HG03045 (cell line): ENCODE results near the gene TRIM41.
"Not testable (repeated sequence)": the region's sequence is repeated elsewhere in the genome, so short reads cannot be mapped to it uniquely, and the experiment has no call there.

Source experiments
- ATAC-seq: cut with Tn5 transposase; IDR thresholded peaks from one replicate; pipeline ENCODE4 v1.9.1; 2021; ENCODE audit warnings: mild to moderate bottlenecking, moderate library complexity; ENCODE audit not compliant: unreplicated experiment

Gene TRIM41

DNA sequence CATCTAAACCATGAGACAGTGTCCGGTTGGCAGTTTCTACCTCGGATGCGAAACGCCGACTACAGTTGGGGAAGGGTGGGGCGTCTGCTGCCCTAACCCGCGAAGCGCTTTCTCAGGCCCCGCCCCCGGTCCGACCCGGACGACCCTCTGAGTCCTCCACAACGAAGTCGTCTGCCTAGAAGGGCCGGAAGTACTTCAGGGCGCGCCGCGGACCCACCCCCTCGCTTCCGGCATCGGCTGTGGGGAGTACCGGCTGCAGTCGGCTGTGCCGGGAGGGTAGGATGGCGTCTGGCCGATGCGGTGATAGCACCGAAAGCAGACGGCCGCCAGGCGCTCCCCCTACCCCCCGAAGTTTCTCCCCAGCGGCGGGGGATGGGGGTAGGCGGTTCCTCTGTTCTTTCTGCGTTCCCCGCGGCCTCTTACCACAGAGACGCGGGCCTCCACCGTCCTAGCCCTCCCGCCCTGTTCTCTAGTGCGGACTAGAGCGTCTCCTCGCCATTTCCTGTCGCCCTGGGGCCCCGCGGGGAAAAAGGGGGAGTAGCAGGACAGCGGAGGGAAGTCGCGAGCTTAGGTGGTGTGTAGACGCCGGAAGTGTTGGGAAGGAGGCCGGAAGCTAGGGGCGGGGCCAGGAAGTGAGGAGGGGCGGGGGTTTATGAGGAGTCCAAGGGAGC, at the start of gene TRIM41:
TRIM41 (plus strand) TSS at position 224 of the 671 bp plus-strand sequence. CDS start 719 bp downstream, outside the sequence.
- ATAC-seq: peak; percentile 67

- peak; percentile 64 for ATAC-seq
Measured at GRCh38 chr5:181173420-181174342, 49.4 kb upstream of the TRIM41 start.

- no peak for ATAC-seq
Measured at GRCh38 chr5:181176254-181176952, 46.7 kb upstream of the TRIM41 start.

GRCh38 chr5:181177559-181177958, 45.5 kb upstream of the TRIM41 start:
- ATAC-seq: not testable (repeated sequence)

DNA sequence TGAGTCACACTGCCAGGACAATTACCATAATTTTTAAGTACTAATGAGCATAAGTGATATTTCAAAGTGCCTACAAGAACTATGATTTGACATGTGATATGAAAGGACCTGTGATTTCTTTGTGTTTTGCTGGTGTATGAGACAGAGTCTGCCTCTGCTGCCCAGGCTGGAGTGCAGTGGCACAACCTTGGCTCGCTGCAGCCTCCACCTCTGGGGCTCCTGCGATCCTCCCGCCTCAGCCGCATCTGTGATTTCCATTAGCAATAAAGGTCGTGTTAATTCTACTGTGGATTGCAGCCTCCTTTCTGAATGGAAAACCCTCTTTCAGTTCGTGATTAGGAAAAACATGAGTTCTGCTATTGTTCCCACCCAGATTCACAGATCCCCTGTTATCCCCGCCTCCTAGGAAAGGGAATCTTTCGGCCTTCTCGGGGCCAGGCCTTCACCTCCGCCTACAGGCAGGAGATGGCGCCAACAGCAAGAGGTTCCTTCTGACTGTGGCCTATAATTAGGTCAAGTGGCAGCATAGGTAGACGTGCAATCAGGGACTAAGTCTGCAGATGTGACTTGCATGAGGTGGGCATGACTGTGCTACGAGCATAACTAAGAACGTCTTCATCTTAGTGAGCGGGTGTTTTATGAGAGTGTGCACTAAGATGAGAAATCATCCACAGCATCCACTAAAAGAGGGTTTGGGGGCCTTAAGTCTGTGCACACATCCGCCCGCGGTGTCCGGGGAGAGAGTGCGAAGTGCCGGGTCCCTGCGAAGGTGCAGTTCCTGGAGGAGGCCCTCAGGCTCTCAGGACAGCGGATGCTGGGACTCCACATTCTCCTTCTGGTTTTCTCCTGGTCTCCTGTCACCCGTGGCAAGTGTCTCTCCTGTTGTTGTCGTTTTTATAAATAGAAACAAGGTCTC, 41.2 kb upstream of the TRIM41 start:
- ATAC-seq: peak; percentile 44

GRCh38 chr5:181182651-181183050, 40.4 kb upstream of the TRIM41 start:
- no peak for ATAC-seq

DNA sequence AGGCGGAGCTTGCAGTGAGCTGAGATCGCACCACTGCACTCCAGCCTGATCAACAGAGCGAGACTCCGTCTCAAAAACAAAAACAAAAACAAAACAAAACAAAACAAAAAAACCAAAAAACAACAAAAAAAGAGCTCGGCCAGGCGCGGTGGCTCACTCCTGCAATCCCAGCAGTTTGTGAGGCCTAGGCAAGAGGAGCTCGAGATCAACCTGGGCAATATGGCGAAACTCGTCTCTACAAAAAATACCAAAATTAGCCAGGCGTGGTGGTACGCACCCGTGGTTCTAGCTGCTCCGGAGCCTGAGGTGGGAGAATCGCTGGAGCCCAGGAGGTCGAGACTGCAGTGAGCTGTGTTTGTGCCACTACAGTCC, 38.2 kb upstream of the TRIM41 start:
- no peak for ATAC-seq

DNA sequence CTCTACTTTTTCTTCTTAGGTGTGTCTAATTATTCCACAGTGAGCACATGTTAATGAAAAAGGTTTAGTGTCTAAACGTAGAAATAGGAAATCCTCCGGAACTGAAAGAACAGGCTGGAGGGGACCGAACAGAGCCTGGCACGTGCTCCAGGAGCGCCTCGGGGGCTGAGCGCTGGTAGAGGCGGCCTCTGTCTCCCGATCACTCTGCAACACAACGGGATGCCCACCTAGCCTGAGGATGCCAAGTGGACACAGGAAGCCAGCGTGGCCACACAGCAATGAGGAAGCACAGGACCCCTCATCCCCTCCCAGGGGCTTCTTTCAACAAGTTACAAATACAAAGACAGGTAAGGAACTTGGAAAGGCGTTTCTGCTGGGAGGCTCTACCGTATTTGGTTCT, 37.5 kb upstream of the TRIM41 start:
- ATAC-seq: no peak

- ATAC-seq: no peak
Measured at GRCh38 chr5:181186022-181186421, 37.1 kb upstream of the TRIM41 start.

DNA sequence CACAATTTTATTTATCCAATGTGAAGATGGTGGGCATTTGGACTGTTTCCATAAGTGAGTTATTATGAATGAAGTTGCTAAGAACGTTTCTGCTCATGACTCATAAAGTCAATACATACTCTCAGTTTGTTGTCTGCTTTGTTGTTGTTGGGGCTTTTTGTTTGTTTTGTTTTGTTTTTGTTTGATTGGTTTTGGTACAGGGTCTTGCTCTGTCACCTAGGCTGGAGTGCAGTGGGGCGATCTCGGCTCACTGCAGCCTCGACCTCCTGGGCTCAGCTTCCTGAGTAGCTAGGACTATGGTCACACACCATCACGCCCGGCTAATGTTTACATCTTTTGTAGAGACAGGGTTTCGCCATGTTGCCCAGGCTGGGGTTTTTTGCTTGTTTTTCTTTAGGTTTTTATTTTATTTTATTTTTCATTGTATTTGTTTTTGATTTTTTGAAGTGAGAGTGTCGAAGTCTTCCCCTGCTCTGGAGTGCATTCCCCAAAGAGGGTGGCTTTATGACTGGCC, 36.0 kb upstream of the TRIM41 start:
- ATAC-seq: no peak

DNA sequence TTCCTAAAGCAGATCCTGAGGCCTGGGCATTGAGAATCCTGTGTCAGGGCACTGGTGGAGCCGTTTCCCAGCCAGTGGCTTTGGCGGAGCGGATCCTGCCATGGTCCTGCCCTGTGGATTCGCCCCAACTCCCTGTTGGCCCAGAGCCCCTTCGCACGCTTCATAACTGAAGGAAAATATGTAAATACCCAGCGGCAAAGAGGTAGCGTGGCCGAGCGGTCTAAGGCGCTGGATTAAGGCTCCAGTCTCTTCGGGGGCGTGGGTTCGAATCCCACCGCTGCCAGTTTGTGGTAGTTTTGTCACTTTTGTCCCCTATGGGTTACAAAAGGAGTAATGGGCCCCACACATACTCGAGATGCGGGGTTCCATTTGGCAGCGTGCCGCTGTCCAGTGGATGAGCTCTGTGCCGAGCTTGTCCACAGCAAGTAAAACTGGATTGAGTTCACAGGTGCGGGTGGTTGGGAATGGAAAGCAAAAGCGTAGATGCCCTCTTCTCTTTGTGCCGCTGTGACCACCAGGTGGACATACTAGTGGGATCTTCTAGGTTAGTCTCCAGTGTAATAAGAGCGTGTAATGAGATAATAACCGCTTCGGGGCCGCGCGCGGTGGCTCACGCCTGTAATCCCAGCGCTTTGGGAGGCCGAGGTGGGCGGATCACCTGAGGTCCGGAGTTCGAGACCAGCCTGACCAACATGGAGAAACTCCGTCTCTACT, 35.4 kb upstream of the TRIM41 start:
- no peak for ATAC-seq

- no peak for ATAC-seq
Measured at GRCh38 chr5:181188700-181189362, 34.2 kb upstream of the TRIM41 start.

GRCh38 chr5:181189363-181189961, 33.6 kb upstream of the TRIM41 start:
- no peak for ATAC-seq

DNA sequence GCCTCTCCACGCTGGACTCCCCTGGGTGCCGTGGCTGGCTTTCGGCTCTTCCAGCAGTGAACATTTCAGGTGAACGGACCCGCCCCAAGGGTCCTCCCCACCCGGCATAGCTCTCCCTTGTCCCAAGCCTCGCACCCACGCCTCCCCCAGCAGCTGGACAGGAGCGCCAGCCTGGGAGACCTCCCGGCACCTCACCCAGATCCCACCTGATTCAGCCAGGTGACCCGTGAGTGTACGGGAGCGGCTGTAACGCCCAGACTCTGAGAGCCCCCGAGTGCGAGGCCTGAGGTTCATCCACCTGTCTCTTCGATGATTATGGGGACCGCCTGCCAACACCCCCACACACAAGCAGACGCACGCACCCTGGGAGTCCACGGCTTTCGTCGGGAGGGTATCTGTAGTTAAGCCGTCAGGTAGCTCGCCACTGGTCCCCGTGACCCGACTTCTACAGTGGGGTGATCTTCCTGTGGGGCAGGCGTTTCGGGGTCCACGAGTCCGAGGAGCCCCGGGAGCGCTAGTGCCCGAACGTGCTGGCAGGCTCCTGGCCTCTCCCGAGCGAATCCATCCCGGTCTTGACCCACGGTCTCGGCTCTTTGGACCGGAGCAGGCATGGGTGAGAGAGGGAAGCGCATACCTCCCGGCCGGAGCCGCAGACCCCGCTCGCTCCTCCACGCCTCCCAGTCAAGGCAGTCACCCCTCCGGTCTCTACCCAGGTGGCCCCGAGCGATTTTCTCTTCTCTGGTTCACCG, 32.9 kb upstream of the TRIM41 start:
- no peak for ATAC-seq

- peak; percentile 4 for ATAC-seq
Measured at GRCh38 chr5:181190711-181191525, 32.2 kb upstream of the TRIM41 start.

DNA sequence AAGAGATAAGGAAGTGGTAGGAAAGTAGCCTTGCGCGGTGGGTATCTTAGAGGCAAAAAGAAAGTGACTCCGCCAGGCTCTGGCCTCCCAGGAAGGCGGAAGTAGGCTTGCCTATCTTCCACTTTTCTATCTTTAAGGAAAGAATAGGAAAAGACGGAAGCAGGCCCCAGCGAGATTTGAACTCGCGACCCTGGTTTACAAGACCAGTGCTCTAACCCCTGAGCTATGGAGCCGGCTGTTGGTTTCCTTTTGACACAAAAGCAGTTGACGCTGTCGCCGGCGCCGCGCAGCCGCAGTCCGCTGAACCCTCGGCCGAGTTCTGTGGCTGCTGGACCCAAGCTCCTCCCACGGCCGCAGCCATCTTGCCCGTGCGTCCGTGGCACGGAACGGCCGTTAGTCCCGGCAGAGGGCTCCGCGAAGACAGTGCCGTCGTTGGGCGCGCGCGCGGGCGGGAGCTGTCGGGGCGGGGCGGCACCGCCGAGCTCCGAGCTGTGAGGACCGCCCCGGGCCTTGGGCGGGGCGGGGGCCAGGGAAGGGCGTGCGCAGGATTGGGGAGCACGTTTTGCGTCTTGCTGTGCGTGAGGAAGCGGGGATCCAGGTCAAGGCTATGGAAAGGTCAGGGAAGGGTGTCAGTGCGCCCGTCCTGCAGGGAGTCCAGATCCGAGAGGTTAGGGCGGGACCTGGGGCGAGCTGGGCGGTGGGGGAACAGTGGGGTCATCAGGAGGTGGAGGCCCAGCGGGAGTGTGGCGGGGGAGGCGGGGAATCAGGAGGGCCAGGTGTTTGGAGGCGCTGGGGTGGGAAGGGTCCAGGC, 31.4 kb upstream of the TRIM41 start:
- ATAC-seq: peak; percentile 59
